Loucy (cell line): Measurements from ENCODE around the gene SH3BGRL2.

Experiments
- EZH2phosphoT487 ChIP-seq: fragments of 200-600 bp; IDR thresholded peaks from 2 replicates; pipeline ENCODE4 v1.6.1; 2018; ENCODE audit warnings: antibody characterized with exemption, mild to moderate bottlenecking, moderate library complexity, borderline replicate concordance
- TF ChIP-seq, protein P1 (sequence below): fragments of 200-600 bp; sonication (generic); conservative IDR thresholded peaks from 2 replicates; pipeline ENCODE4 v1.5.1; 2014; ENCODE audit warnings: mild to moderate bottlenecking, antibody characterized with exemption, low read length

DNA sequence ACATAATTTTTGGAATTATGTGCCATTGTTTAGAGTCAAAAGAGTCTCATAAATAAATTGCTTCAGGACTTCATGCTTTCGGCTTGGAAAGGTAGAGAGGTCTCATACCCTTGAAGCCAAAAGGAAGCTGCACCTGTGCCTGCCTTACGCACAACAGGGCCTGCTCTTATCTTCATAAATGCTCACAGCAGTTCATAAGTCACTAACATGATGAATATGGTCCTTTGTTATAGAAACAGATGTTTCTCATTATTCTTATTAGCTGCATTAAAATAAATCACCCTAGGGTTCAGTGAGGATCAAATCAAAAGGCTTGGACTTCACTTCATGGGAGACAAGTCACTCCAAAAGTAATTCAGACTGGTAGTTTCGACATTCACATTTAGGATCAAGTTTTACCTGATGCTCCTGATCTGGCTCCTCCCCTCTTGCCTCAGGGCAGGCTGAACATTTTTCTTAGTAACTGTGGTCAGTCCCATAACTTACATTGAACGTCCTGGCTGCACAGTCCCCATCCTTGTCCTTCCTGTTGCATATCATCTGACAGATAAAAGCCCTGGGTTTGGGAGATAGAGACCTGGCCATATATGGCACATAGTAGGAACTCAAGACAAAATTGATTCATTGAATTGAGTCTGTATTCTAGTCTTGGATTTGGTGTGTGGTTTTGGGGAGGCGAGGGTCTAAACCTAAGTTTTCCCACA is 20.7 kb upstream of the SH3BGRL2 start:
- TF ChIP-seq, protein P1, sequence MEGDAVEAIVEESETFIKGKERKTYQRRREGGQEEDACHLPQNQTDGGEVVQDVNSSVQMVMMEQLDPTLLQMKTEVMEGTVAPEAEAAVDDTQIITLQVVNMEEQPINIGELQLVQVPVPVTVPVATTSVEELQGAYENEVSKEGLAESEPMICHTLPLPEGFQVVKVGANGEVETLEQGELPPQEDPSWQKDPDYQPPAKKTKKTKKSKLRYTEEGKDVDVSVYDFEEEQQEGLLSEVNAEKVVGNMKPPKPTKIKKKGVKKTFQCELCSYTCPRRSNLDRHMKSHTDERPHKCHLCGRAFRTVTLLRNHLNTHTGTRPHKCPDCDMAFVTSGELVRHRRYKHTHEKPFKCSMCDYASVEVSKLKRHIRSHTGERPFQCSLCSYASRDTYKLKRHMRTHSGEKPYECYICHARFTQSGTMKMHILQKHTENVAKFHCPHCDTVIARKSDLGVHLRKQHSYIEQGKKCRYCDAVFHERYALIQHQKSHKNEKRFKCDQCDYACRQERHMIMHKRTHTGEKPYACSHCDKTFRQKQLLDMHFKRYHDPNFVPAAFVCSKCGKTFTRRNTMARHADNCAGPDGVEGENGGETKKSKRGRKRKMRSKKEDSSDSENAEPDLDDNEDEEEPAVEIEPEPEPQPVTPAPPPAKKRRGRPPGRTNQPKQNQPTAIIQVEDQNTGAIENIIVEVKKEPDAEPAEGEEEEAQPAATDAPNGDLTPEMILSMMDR = no peak
- no peak for TF ChIP-seq EZH2phosphoT487
